OCI-LY7 (cell line): Measurements from ENCODE around the gene APPL1.

Experiments
- CTCF ChIP-seq: fragments of 200-600 bp; sonication (generic); conservative IDR thresholded peaks from 2 replicates; pipeline ENCODE4 v1.5.1; 2014; ENCODE audit warnings: mild to moderate bottlenecking, antibody characterized with exemption, low read length, moderate library complexity, mixed read lengths
- EZH2phosphoT487 ChIP-seq: fragments of 200-600 bp; sonication (generic); IDR thresholded peaks from 2 replicates; pipeline ENCODE4 v1.6.1; 2018; ENCODE audit warnings: low read depth, borderline replicate concordance, mild to moderate bottlenecking, mixed run types, antibody characterized with exemption, low read length, moderate library complexity, mixed read lengths

- TF ChIP-seq CTCF (no peak), EZH2phosphoT487 (no peak)
Measured at GRCh38 chr3:57199895-57200297, 27.6 kb upstream of the APPL1 start, which contains the start of gene HESX1.
